HepG2 (cell line): ENCODE results near the gene CCDC85C. TPM values are rescaled to one million over a fixed set of nuclear protein-coding genes. Genes with fewer than 3 reads are reported as not detected.
A peak's percentile ranks its signal among the peaks of the same experiment; 100 is the strongest.

Experiments
- AKNA ChIP-seq: sonication (generic); formaldehyde crosslinking; IDR thresholded peaks from 2 replicates; pipeline ENCODE4 v1.4.0; 2020; ENCODE audit warnings: missing genetic modification reagents, borderline replicate concordance
- FOXA3 ChIP-seq: IDR thresholded peaks from 2 replicates; pipeline ENCODE4 v1.6.1; 2016; ENCODE audit warnings: missing genetic modification reagents, missing compliant biosample characterization
- HNRNPLL ChIP-seq: fragments of 200-400 bp; formaldehyde crosslinking; IDR thresholded peaks from 2 replicates; pipeline ENCODE4 v1.6.1; 2017; ENCODE audit warnings: mild to moderate bottlenecking, low read depth, low read length; ENCODE audit not compliant: poor library complexity, severe bottlenecking
- KLF16 ChIP-seq, 2 experiments: sonication (generic) in 1 of 2; formaldehyde crosslinking in 1 of 2; IDR thresholded peaks; 2 replicates each; pipeline versions ENCODE4 v1.6.1 to v1.8.0; 2016 to 2023; ENCODE audit warnings: missing genetic modification reagents in 2 of 2, missing compliant biosample characterization in 1 of 2
- MAFF ChIP-seq: IDR thresholded peaks from 2 replicates; pipeline ENCODE4 v1.6.1; 2011; ENCODE audit warnings: low read depth, low read length, improper control_type of control experiment
- NCOA5 ChIP-seq: sonication (generic); formaldehyde crosslinking; IDR thresholded peaks from 2 replicates; pipeline ENCODE4 v1.4.0; 2020; ENCODE audit warnings: missing genetic modification reagents
- NFKB2 ChIP-seq: sonication (generic); formaldehyde crosslinking; IDR thresholded peaks from 2 replicates; pipeline ENCODE4 v1.4.0; 2020; ENCODE audit warnings: missing genetic modification reagents, borderline replicate concordance
- RARG ChIP-seq: sonication (generic); formaldehyde crosslinking; IDR thresholded peaks from 2 replicates; pipeline ENCODE4 v1.4.0; 2020; ENCODE audit warnings: low read depth, mild to moderate bottlenecking, missing genetic modification reagents
- REL ChIP-seq: sonication (generic); formaldehyde crosslinking; conservative IDR thresholded peaks from 2 replicates; pipeline ENCODE4 v1.8.0; 2022; ENCODE audit warnings: mild to moderate bottlenecking, missing genetic modification reagents, moderate library complexity
- ZBTB14 ChIP-seq: sonication (generic); formaldehyde crosslinking; IDR thresholded peaks from 2 replicates; pipeline ENCODE4 v1.4.0; 2020; ENCODE audit warnings: missing genetic modification reagents
- ZBTB46 ChIP-seq: sonication (generic); formaldehyde crosslinking; IDR thresholded peaks from 2 replicates; pipeline ENCODE4 v1.4.0; 2020; ENCODE audit warnings: mild to moderate bottlenecking, missing genetic modification reagents, borderline replicate concordance
- ZNF136 ChIP-seq: sonication (generic); formaldehyde crosslinking; IDR thresholded peaks from 2 replicates; pipeline ENCODE4 v1.8.1; 2022; ENCODE audit warnings: low read depth, mild to moderate bottlenecking, moderate library complexity, missing genetic modification reagents
- ZNF282 ChIP-seq: fragments of 450-650 bp; IDR thresholded peaks from 2 replicates; pipeline ENCODE4 v1.6.1; 2018; ENCODE audit not compliant: partially characterized antibody
- ZNF367 ChIP-seq: sonication (generic); formaldehyde crosslinking; IDR thresholded peaks from 2 replicates; pipeline ENCODE4 v1.4.0; 2020; ENCODE audit warnings: missing genetic modification reagents, borderline replicate concordance
- ZNF557 ChIP-seq: sonication (generic); formaldehyde crosslinking; IDR thresholded peaks from 2 replicates; pipeline ENCODE4 v1.4.0; 2020; ENCODE audit warnings: missing genetic modification reagents
- ZNF678 ChIP-seq: sonication (generic); formaldehyde crosslinking; IDR thresholded peaks from 2 replicates; pipeline ENCODE4 v1.4.0; 2020; ENCODE audit warnings: mild to moderate bottlenecking, missing genetic modification reagents
- ZNF75D ChIP-seq: sonication (generic); formaldehyde crosslinking; IDR thresholded peaks from 2 replicates; pipeline ENCODE4 v1.8.1; 2023; ENCODE audit warnings: missing genetic modification reagents, mild to moderate bottlenecking, borderline replicate concordance
- polyA plus RNA-seq, 8 experiments: library from polyadenylated mRNA; depleted of rRNA in 3 of 8; stranded (reverse) in 7 of 8; unstranded in 1 of 8; fragments of >200 nt; fragmentation: Illumina TruSeq in 4 of 8; extraction: Trizol in 4 of 8; gene quantifications; 2 replicates each; pipeline versions ENCODE4 v1.2.1 to v1.2.3, GENCODE V29; 2011 to 2016; ENCODE audit warnings: low read depth in 4 of 8, missing spikeins in 1 of 8, mixed read lengths in 1 of 8; ENCODE audit not compliant: insufficient read depth in 1 of 8
- total RNA-seq, 5 experiments: library from RNA; depleted of rRNA; stranded (reverse); fragments of >200 nt; fragmentation: Illumina TruSeq; extraction: Trizol; gene quantifications; 2 replicates each; pipeline ENCODE4 v1.2.3, GENCODE V29; 2016; ENCODE audit warnings: low read depth in 1 of 5

CCDC85C gene
- total and polyA plus RNA-seq, 2 of the 13 experiments (the other 11 are each of a cell fraction or from before 2014, with no cell fraction given): 18.8 to 43.8 TPM

- TF ChIP-seq REL (no peak), ZNF367 (CRISPR knock-in tag) (no peak), RARG (CRISPR knock-in tag) (no peak), ZNF282 (no peak), ZNF678 (CRISPR knock-in tag) (no peak), NFKB2 (CRISPR knock-in tag) (no peak; the same call in 1 of the 2 replicates), ZBTB46 (CRISPR knock-in tag) (no peak), MAFF (no peak), HNRNPLL (peak; percentile 79), AKNA (CRISPR knock-in tag) (no peak), ZNF557 (no peak), ZNF75D (CRISPR knock-in tag) (no peak), FOXA3 (CRISPR knock-in tag) (no peak; the same call in 1 of the 2 replicates), NCOA5 (CRISPR knock-in tag) (no peak), KLF16 (CRISPR knock-in tag; IDR thresholded peaks at IDR 0.05) (peak in 1 of 2 experiments; percentile 70; a peak in 1 of 4 replicates), ZBTB14 (CRISPR knock-in tag) (no peak), ZNF136 (CRISPR knock-in tag) (no peak)
Measured at GRCh38 chr14:99480917-99481744, 122.9 kb downstream of the CCDC85C start, which contains the start of gene CCNK (continued).
